Ascending aorta (tissue), 2 donors: ENCODE results near the gene CFAP20DC. TPM values are rescaled to one million over a fixed set of nuclear protein-coding genes. Genes with fewer than 3 reads are reported as not detected.

ENCODE experiments used
- DNase-seq, 2 donors: peaks; one replicate each; pipeline ENCODE4 v3.0.0-alpha.2; 2019; ENCODE audit warnings: low spot score in 2 of 2
- H3K27ac ChIP-seq, 2 donors: fragments of 200-600 bp; sonication (generic); one replicate each; pipeline ENCODE4 v1.5.1; 2016 to 2017; ENCODE audit warnings: mild to moderate bottlenecking in 1 of 2
- H3K27me3 ChIP-seq: fragments of 200-600 bp; sonication (generic); one replicate; pipeline ENCODE4 v1.5.1; 2017
- H3K36me3 ChIP-seq, 2 donors: fragments of 200-600 bp; sonication (generic); one replicate each; pipeline ENCODE4 v1.5.1; 2016
- H3K4me1 ChIP-seq, 2 donors: fragments of 200-600 bp; sonication (generic); one replicate each; pipeline ENCODE4 v1.5.1; 2016 to 2017; ENCODE audit warnings: mild to moderate bottlenecking in 1 of 2
- H3K4me3 ChIP-seq, 2 donors: fragments of 200-600 bp; sonication (generic); one replicate each; pipeline ENCODE4 v1.5.1; 2016 to 2017; ENCODE audit warnings: mild to moderate bottlenecking in 1 of 2
- H3K9me3 ChIP-seq, 2 donors: fragments of 200-600 bp; sonication (generic); one replicate each; pipeline ENCODE4 v1.5.1; 2016
- intact Hi-C: fragments of 100-400 bp; cut with DNase I; formaldehyde crosslinking; loops from one replicate; pipeline ENCODE4 v1.15.1; 2023
- total RNA-seq: library from RNA; depleted of rRNA; stranded (reverse); fragments of >200 nt; gene quantifications from one replicate; pipeline ENCODE4 v1.1.0, GENCODE V29; 2016
- TF ChIP-seq, protein P1 (sequence below), 3 experiments: fragments of 200-600 bp in 2 of 3; fragments of 450-650 bp in 1 of 3; sonication (generic) in 2 of 3; IDR thresholded peaks; one replicate each; pipeline ENCODE4 v1.5.1; 2016 to 2019; ENCODE audit warnings: antibody characterized with exemption in 3 of 3, mild to moderate bottlenecking in 1 of 3, moderate library complexity in 1 of 3

The CFAP20DC gene
- total RNA-seq, 1 donor from 2014 or later: not detected

DNA sequence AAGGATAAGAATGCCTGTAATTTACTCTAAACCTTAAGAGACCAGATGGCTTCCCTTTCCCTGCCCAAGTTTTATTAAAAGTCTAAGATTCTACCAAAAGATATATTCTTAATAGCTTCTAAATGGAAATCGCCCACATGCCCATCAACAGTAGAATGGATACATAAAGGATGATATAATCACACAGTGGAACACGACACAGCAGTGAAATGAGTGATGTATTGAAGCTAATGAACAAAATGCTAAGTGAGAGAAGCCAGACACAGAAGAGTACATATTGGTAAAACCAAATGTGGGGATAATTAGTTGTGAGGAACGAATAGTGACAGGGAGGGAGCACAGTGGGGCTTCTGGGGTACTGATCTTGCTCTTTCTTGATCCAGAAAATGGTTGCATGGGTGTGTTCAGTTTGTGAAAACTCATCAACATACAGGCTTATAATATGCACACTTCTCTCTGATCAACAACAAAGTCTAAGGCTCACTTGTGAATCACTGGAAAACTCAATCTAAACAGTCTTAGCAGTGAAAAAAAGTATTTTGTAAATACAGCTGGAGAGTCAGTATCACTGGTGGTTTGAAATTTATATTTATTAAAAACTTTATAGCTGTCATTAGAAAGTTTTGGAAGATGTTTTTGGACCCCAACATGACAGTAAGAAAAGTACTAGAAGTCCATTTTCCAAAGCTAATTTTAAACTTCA lies 212.5 kb downstream of the CFAP20DC start:
- intact Hi-C loops: no loop called here
- no peaks in the 10 kb centered on the region for H3K4me1 ChIP-seq
- H3K4me3 ChIP-seq: no peak overlapping the region
- TF ChIP-seq, protein P1, sequence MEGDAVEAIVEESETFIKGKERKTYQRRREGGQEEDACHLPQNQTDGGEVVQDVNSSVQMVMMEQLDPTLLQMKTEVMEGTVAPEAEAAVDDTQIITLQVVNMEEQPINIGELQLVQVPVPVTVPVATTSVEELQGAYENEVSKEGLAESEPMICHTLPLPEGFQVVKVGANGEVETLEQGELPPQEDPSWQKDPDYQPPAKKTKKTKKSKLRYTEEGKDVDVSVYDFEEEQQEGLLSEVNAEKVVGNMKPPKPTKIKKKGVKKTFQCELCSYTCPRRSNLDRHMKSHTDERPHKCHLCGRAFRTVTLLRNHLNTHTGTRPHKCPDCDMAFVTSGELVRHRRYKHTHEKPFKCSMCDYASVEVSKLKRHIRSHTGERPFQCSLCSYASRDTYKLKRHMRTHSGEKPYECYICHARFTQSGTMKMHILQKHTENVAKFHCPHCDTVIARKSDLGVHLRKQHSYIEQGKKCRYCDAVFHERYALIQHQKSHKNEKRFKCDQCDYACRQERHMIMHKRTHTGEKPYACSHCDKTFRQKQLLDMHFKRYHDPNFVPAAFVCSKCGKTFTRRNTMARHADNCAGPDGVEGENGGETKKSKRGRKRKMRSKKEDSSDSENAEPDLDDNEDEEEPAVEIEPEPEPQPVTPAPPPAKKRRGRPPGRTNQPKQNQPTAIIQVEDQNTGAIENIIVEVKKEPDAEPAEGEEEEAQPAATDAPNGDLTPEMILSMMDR (IDR thresholded peaks at IDR 0.05): no peak
- no peaks in the 10 kb centered on the region for H3K36me3 ChIP-seq
- no peaks in the 10 kb centered on the region for H3K27me3 ChIP-seq
- no peak for DNase-seq
- H3K27ac ChIP-seq: no peak overlapping the region
- H3K9me3 ChIP-seq: no peaks in the 10 kb centered on the region

DNA sequence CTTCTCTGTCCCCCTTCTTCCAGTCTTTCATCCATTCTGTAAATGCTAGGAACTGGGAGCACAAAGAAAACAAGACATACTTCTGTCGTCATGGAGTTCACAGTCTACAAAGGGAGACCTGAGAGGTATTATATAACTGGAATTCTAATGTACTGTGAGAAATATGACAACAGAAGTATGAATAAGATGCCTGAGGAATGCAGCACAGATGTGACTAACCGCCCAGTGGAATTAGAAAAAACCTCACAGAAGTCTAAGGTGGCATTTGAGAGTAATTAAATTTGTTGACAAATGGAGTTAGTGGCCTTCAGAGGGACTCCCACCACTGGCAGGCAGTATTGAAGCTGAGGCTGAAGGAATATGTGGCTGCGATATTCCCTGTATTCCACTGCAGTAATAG lies 214.7 kb downstream of the CFAP20DC start:
- no peak for DNase-seq
- no peaks in the 10 kb centered on the region for H3K9me3 ChIP-seq
- no peak overlapping the region for H3K27ac ChIP-seq
- intact Hi-C loops: no loop called here
- no peaks in the 10 kb centered on the region for H3K27me3 ChIP-seq
- no peaks in the 10 kb centered on the region for H3K4me1 ChIP-seq
- TF ChIP-seq, protein P1 (IDR thresholded peaks at IDR 0.05): no peak
- no peak overlapping the region for H3K4me3 ChIP-seq
- H3K36me3 ChIP-seq: no peaks in the 10 kb centered on the region

DNA sequence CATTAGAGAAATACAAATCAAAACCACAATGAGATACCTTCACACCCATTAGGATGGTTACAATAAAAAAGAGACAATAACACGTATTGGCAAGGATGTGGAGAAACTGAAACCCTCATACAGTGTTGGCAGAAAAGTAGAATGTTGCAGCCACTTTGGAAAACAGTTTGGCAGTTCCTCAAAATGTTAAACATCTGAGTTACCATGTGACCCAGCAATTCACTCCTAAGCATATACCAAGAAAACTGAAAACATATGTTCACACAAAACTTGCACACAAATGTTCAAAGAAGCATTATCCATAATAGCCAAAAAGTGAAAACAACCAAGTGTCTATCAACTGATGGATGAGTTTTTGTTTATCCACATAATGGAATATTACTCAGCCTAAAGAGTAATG lies 216.3 kb downstream of the CFAP20DC start:
- TF ChIP-seq, protein P1 (IDR thresholded peaks at IDR 0.05): no peak
- H3K4me3 ChIP-seq: no peak overlapping the region
- intact Hi-C loops: no loop called here
- H3K27me3 ChIP-seq: no peaks in the 10 kb centered on the region
- DNase-seq: no peak
- no peak overlapping the region for H3K27ac ChIP-seq
- H3K9me3 ChIP-seq: no peaks in the 10 kb centered on the region
- H3K36me3 ChIP-seq: no peaks in the 10 kb centered on the region
- H3K4me1 ChIP-seq: no peaks in the 10 kb centered on the region

DNA sequence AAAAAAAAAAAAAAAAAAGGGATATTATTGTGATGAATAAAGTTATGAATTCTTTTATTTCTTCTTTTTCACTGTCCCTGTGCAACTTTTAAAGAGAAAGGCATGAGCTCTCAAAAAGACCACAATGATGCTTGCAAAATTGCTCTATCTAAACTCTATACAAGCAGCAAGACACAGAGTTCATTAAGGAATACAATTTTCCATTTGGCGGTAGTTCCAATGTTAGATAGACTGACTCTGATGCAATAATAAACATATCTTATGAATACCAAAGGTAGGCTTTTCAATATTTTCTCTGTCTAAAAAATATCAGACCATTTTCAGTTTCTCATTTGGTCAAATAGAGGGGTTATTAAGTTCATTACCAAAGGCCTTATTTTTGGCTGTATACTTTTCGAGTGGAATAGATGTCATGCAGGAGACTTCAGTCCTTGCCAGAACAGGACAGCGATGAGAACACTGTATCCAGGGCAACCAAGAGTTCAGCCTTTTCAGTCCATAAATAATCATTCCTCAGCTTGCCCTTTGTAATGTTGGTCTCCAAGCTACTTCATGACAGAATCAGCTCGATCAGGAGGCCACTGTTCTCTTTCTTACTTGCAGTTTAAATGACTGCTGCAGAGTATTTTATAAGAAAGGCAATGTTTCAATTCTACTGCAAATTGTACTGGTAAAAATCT lies 220.4 kb downstream of the CFAP20DC start:
- DNase-seq: no peak
- no peaks in the 10 kb centered on the region for H3K4me1 ChIP-seq
- no peaks in the 10 kb centered on the region for H3K9me3 ChIP-seq
- intact Hi-C loops: no loop called here
- no peaks in the 10 kb centered on the region for H3K27me3 ChIP-seq
- H3K36me3 ChIP-seq: no peaks in the 10 kb centered on the region
- no peak overlapping the region for H3K4me3 ChIP-seq
- H3K27ac ChIP-seq: no peak overlapping the region
- TF ChIP-seq, protein P1 (IDR thresholded peaks at IDR 0.05): no peak

DNA sequence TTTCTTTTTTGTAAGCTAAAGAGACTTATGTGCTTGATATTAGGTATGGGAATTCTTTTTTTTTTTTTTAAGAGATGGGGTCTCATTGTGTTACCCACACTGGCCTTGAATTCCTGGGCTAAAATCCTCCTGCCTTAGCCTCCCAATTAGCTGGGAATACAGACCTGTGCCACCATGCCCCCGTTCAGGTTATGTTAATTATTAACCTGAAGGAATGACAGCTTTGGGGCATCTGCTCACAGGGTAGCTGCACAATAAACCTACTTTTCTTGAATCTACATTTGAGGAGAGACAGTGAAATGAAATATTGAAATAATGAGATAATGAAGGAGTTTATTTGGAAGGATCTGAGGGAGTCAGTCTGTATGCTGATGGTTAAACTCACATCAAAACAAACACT lies 225.0 kb downstream of the CFAP20DC start:
- Histone ChIP-seq H3K4me3 (no peak overlapping the region), H3K27ac (no peak overlapping the region), H3K9me3 (no peaks in the 10 kb centered on the region), H3K27me3 (no peaks in the 10 kb centered on the region), H3K36me3 (no peaks in the 10 kb centered on the region), H3K4me1 (no peaks in the 10 kb centered on the region)
- intact Hi-C loops: no loop called here
- TF ChIP-seq, protein P1 (IDR thresholded peaks at IDR 0.05): no peak
- DNase-seq: no peak
